HG02884 (cell line): ENCODE data around the gene HSPA4.

Source experiments
- ATAC-seq: cut with Tn5 transposase; IDR thresholded peaks from one replicate; pipeline ENCODE4 v1.9.1; 2021; ENCODE audit warnings: mild to moderate bottlenecking, moderate library complexity; ENCODE audit not compliant: unreplicated experiment

HSPA4 gene

DNA sequence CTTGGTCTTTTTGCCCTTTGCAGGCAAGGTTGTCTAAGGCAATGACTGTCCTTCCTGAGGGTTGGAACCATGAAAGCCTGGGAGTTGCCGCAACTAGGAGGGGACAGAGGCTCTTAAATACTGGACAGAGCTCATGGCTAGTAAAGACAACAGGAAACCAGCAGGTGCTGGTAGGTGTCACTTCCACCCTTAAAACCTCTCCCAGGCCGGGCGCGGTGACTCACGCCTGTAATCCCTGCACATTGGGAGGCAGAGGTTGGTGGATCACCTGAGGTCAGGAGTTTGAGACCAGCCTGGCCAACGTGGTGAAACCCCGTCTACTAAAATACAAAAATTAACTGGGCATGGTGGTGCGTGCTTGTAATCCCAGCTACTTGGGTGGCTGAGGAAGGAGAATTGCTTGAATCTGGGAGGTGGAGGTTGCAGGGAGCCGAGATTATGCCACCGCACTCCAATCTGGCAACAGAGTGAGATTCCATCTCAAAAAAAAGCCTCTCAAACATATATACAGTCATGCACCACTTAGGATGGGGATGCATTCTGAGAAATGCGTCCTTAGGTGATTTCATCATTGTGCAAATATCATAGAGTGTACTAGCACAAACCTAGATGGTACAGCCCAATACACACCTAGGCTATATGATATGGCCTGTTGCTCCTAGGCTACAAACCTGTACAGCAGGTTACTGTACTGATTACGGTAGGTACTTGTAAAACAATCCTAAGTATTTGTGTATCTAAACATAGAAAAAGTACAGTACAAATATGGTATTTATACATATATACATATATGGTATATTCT, 102.7 kb downstream of the HSPA4 start:
- ATAC-seq: no peak

DNA sequence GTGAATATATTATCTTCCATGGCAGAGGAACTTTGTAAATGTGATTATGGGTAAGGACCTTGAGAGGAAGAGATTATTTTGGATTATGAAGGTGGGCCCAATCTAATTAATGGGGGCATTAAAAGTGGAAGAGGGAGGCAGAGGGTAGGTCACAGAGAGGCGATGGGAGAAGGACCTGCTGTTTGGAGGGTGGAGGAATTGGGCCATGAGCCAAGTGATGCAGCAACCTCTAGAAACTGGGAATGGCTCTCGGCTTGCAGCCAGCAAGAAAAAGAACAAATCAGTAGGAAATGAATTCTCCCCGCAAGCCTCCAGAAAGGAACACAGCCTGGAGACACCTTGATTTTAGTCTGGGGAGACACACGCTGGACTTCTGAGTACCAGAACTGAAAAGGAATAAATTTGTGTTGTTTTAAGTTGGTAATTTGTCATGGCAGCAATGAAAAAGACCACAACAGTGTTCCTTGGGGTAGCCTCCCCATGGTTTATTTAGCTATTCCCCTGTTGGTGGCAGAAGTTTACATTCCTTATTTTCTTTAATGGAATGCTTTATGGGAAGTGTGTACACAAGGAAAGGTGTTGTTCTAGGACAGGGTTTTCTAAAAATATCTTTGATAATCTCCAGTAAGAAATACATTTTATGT, 103.6 kb downstream of the HSPA4 start:
- no peak for ATAC-seq
